HK-2 (cell line): Measurements from ENCODE around the gene RANGRF.

ENCODE experiments used
- DNase-seq: peaks from one replicate; pipeline ENCODE4 v3.0.0-alpha.2; 2018; ENCODE audit not compliant: unreplicated experiment

Gene RANGRF

GRCh38 chr17:8314797-8315763, 26.6 kb downstream of the RANGRF start:
- no peak for DNase-seq

GRCh38 chr17:8315764-8316217, 27.3 kb downstream of the RANGRF start:
- no peak for DNase-seq

GRCh38 chr17:8318010-8318935, 29.8 kb downstream of the RANGRF start:
- DNase-seq = no peak

- DNase-seq = no peak
Measured at GRCh38 chr17:8320262-8320661, 31.8 kb downstream of the RANGRF start.

GRCh38 chr17:8320990-8321389, 32.5 kb downstream of the RANGRF start:
- no peak for DNase-seq

- no peak for DNase-seq
Measured at GRCh38 chr17:8322061-8322460, 33.6 kb downstream of the RANGRF start.

- no peak for DNase-seq
Measured at GRCh38 chr17:8324132-8324531, 35.7 kb downstream of the RANGRF start.

- DNase-seq = no peak
Measured at GRCh38 chr17:8324923-8325322, 36.5 kb downstream of the RANGRF start.

- DNase-seq = no peak
Measured at GRCh38 chr17:8326511-8327302, 38.2 kb downstream of the RANGRF start.

GRCh38 chr17:8327303-8327649, 38.8 kb downstream of the RANGRF start:
- DNase-seq = no peak

GRCh38 chr17:8332128-8332527, 43.7 kb downstream of the RANGRF start:
- no peak for DNase-seq

- no peak for DNase-seq
Measured at GRCh38 chr17:8332688-8333087, 44.2 kb downstream of the RANGRF start.

GRCh38 chr17:8333281-8333680, 44.8 kb downstream of the RANGRF start:
- no peak for DNase-seq

GRCh38 chr17:8337802-8338752, 49.6 kb downstream of the RANGRF start:
- no peak for DNase-seq

- no peak for DNase-seq
Measured at GRCh38 chr17:8338753-8339140, 50.3 kb downstream of the RANGRF start.

- no peak for DNase-seq
Measured at GRCh38 chr17:8339540-8339939, 51.1 kb downstream of the RANGRF start, which contains the start of gene ODF4. Gene ODF4, plus strand, starts transcription at chr17:8339840. Its CDS starts 212 bp downstream, at chr17:8340052.
